HG03039 (cell line): ENCODE measurements around the gene PRICKLE1.

ENCODE experiments used
- ATAC-seq: cut with Tn5 transposase; IDR thresholded peaks from one replicate; pipeline ENCODE4 v1.9.1; 2021; ENCODE audit warnings: mild to moderate bottlenecking, moderate library complexity; ENCODE audit not compliant: unreplicated experiment

The PRICKLE1 gene

GRCh38 chr12:42496886-42497285, 92.7 kb downstream of the PRICKLE1 start:
- ATAC-seq = no peak

GRCh38 chr12:42495244-42495643, 94.3 kb downstream of the PRICKLE1 start:
- no peak for ATAC-seq

GRCh38 chr12:42492267-42492666, 97.3 kb downstream of the PRICKLE1 start:
- ATAC-seq = no peak

- no peak for ATAC-seq
Observed at GRCh38 chr12:42490261-42490842, 99.2 kb downstream of the PRICKLE1 start.

DNA sequence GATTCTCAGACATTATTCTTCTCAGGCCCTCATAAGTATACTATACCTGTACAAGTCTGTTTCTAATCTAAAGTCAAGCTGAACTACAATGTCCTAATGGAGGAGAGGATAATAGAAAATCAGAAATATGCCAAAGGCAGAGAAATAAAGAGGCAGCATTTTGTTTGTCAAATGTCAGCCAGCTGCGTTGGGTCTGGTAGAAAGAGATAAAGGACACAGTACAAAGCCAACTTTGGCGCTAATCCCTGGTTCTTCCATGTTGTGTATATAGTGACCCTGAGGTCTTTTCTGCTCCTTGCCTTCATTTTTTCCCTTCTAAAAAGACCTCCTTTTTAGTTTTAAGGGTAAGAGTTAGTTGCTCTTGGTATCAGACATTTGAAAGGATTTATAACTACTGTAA, 103.1 kb downstream of the PRICKLE1 start:
- ATAC-seq = no peak

DNA sequence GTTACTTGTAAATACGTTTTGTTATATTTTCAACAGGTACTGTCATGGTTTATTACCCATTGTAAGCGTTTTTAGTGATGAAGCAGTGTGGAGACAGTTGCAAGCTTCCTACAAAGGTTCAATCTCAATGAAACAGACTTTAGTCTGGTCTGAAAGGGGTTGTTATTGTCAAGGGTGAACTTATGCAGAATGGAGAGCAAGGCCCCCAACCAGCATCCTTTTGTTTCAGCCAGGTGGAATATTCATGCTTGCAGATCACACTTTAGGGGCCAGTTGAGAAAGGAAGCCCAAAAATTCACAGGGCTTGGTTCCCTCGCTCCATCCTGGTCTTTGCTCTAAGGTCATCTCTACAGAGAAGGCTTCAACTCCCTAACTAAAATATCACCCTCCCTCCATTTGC, 103.7 kb downstream of the PRICKLE1 start:
- no peak for ATAC-seq

GRCh38 chr12:42484996-42485395, 104.5 kb downstream of the PRICKLE1 start:
- ATAC-seq = no peak

GRCh38 chr12:42483521-42483790, 106.1 kb downstream of the PRICKLE1 start:
- ATAC-seq = peak; percentile 17

DNA sequence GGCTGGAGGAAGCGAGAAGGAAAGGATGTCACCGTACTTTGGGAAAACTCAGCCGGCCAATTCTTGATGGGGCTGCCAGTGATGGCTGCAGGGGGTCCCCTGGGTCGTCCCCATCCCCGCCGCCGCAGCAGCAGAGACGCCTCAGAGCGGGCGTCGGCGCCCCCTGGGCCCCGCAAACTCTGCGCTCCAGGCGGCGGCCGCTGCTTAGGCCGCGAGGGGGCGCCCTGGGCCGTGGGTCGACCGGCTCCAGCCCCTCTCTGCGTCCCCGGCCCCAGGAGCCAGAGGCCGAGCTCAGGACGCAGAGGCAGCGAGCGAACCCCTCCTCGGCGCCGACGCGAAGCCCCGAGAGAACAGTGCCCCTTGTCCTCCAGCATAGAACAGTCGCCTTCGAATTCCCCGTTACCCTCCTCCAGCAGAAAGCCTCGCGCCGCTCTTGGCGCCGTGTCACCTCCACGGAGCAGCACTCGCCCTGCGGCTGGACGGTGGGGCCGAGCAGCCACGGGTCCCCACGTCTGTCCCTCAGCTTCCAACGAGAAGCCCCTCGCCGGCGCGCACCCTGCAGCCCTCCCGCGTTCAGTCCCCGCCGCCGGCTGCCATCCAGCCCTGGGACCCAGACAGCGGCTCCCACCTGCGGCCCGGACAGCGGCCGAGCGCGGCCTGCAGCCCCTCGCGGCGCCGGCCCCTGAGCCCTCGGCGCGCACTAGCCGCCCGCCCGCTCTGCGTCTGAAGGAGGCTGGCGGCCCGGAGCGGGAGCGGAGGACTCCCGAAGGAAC, 106.6 kb downstream of the PRICKLE1 start:
- ATAC-seq = peak; percentile 70

DNA sequence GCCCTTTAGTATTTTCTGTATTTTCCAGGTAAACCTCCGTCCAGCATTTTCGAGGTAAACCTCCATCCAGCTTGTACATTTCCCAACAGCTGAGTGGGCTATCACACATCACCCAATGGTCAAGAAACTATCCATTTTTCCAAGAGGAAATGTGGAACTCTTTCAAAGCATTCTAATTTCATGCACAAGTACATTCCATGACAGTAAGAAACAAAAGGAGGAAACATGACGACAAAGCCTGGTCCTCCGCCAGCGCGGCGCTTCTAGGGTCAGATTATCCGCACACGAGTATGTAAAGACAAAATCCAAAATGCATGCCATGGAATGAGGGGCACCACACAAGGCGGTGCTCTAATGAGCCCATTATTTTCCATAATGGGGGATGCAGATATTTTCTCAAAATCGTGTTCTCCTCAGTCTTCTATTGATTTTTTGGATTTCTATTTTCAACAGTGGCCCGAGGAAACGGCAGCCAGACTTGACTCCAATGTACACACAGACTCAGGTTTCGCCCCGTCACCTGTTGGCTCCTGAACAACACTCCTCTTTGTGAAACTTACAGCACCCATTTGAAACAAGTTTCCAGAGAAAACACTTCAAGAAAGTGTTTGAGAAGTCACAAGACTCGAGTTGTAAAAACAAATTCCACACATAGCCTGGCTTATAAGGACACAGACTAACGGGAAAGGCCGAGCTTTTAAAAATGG, 107.4 kb downstream of the PRICKLE1 start:
- ATAC-seq = no peak

- ATAC-seq = no peak
Observed at GRCh38 chr12:42481368-42481767, 108.2 kb downstream of the PRICKLE1 start.

GRCh38 chr12:42477941-42478340, 111.6 kb downstream of the PRICKLE1 start:
- no peak for ATAC-seq

GRCh38 chr12:42475106-42475505, 114.4 kb downstream of the PRICKLE1 start:
- no peak for ATAC-seq

GRCh38 chr12:42474391-42474790, 115.2 kb downstream of the PRICKLE1 start:
- no peak for ATAC-seq

GRCh38 chr12:42473561-42473960, 116.0 kb downstream of the PRICKLE1 start:
- no peak for ATAC-seq

DNA sequence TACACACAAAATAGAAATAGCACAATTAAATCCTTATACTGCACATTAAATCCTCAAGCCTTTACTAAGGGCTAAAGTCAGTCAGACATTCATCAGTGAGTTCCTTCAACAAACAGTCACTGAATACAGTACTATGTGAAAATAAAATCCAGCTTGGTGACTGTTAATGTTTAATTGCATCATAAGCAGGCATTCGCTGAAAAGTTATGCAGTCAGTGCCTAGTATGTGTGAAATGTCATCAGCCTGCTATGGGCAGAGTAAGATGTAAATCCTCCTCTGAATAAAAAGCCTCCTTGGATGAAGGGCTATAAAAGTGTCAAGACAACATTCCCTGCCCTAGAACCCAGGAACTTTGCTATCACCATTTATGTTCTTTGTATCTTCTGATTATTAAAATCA, 116.4 kb downstream of the PRICKLE1 start:
- ATAC-seq = no peak

- ATAC-seq = no peak
Observed at GRCh38 chr12:42472376-42472775, 117.2 kb downstream of the PRICKLE1 start.

DNA sequence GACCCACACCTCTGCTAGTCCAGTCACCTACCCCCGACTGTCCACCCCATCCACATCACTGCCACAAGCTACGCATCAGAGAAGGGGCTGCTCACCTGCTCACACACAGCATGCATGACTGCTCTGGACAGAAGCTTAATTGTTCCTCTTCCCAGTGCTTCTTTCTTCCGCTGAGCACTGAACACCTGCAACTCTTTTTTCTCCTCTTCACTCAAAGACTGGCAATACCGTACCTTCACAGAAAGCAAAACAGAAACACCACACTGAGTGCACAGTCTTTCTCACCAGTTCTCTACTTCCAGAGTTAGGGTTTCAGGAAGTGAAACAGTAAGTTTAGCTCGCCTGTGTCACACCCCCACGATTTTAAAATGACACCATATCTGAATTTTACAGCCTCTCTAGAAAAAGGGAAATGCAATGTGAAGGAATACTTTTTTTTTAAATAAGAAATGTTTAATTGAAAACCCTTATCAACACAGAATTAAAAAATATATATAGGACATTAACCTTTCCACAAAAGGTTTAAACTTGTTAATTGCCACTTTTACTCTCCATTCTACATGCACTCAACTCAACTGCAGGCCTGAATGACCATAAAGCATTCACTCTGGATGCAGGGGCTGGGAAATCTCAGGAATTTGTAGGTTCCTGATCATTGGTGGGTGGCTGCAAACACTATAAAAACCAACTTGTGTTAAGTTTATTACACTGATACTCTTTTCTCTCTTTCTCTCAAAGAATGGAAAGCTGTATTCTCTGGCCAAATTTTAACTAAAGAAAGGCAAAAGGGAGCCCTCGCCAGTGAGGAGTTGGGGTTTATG, 120.0 kb downstream of the PRICKLE1 start:
- ATAC-seq = peak; percentile 99

DNA sequence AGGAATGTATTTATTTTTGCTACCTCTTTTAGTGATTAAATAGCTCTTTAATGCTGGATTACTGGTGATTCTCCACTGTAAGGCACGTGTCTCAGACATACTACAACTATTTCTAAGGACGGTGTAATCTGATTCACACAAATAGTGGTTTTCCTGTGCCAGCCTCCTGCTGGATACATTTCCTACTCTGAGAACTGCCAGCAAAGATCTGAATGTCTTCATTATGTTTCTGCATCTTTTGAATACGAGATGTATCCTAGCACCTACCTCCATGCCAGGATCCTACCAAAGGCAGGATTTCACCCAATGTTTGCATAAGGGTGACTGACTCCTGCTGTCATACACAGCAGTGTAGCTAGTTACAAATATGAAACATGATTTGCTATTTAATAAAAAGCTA, 120.6 kb downstream of the PRICKLE1 start:
- no peak for ATAC-seq

DNA sequence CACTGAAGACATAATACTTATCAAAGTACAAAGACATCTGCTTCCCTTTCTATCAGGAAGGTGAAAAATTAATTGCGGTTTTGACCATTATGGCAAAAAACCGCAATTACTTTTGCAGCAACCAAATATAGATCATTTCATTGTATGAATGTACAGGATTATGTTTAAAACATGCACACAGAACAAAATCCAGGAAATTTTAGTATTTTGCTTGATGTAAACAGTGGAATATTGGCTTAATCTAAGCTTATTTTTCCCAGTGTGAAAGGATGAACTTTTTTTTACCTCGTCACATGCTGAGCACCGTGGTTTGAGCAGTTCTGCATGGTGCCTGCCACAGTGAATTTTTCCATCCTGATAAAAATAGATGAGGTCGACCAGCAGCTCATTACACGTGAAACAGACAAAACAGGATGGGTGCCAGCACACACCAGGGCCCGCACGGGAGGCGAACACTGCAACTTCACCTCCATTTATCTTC, 121.2 kb downstream of the PRICKLE1 start:
- ATAC-seq = no peak

GRCh38 chr12:42463671-42464070, 125.9 kb downstream of the PRICKLE1 start:
- no peak for ATAC-seq
